K562 (cell line): ENCODE measurements around the gene AHSA1. TPM values are rescaled to one million over a fixed set of nuclear protein-coding genes. Genes with fewer than 3 reads are reported as not detected.

Experiments used
- ARID1B ChIP-seq: fragments of 450-650 bp; IDR thresholded peaks from 2 replicates; pipeline ENCODE4 v1.6.1; 2016; ENCODE audit warnings: antibody characterized with exemption, mild to moderate bottlenecking, inconsistent platforms
- CHCHD3 ChIP-seq: fragments of 250-450 bp; sonication (Bioruptor Pico); IDR thresholded peaks from 2 replicates; pipeline ENCODE4 v2.1.2; 2022; ENCODE audit warnings: mild to moderate bottlenecking
- ESRRB ChIP-seq: fragments of 250-450 bp; sonication (Bioruptor Pico); IDR thresholded peaks from 2 replicates; pipeline ENCODE4 v1.5.0; 2020; ENCODE audit warnings: mild to moderate bottlenecking, moderate library complexity, borderline replicate concordance
- HSF4 ChIP-seq: fragments of 250-450 bp; sonication (Bioruptor Pico); IDR thresholded peaks from 2 replicates; pipeline ENCODE4 v2.1.2; 2022; ENCODE audit warnings: mild to moderate bottlenecking, moderate library complexity, borderline replicate concordance
- JUNB ChIP-seq: fragments of 450-650 bp; formaldehyde crosslinking; conservative IDR thresholded peaks from 2 replicates; pipeline ENCODE4 v1.4.0; 2020; ENCODE audit warnings: mild to moderate bottlenecking
- KDM5B ChIP-seq: fragments of 200-600 bp; sonication (generic); IDR thresholded peaks from 2 replicates; pipeline ENCODE4 v1.6.1; 2012; ENCODE audit warnings: low read depth, mild to moderate bottlenecking, moderate library complexity, low read length, control low read depth, inconsistent platforms; ENCODE audit not compliant: insufficient replicate concordance
- RB1 ChIP-seq: fragments of 450-650 bp; IDR thresholded peaks from 2 replicates; pipeline ENCODE4 v1.6.1; 2017; ENCODE audit warnings: low read depth, mild to moderate bottlenecking
- SMARCB1 ChIP-seq: IDR thresholded peaks from 2 replicates; pipeline ENCODE4 v1.6.1; 2011; ENCODE audit warnings: improper control_type of control experiment, low read depth; ENCODE audit not compliant: insufficient read length
- SUPT5H ChIP-seq: fragments of 450-650 bp; IDR thresholded peaks from 2 replicates; pipeline ENCODE4 v1.6.1; 2016
- TBL1XR1 ChIP-seq, 2 experiments: IDR thresholded peaks; 2 replicates each; pipeline ENCODE4 v1.6.1; 2012; ENCODE audit warnings: improper control_type of control experiment in 2 of 2, low read length in 2 of 2, mild to moderate bottlenecking in 1 of 2
- TBP ChIP-seq: optimal IDR thresholded peaks from 2 replicates; pipeline ENCODE3; 2011; ENCODE audit warnings: low read depth, low read length, improper control_type of control experiment
- YBX1 ChIP-seq: fragments of 450-650 bp; IDR thresholded peaks from 2 replicates; pipeline ENCODE4 v1.7.1; 2016; ENCODE audit warnings: mild to moderate bottlenecking
- ZBTB1 ChIP-seq: sonication (generic); formaldehyde crosslinking; IDR thresholded peaks from 2 replicates; pipeline ENCODE4 v1.8.1; 2023; ENCODE audit warnings: missing genetic modification reagents, low read depth, mild to moderate bottlenecking, borderline replicate concordance
- ZFP30 ChIP-seq: fragments of 250-450 bp; sonication (Bioruptor Pico); IDR thresholded peaks from 2 replicates; pipeline ENCODE4 v1.8.0; 2022; ENCODE audit warnings: moderate library complexity, mild to moderate bottlenecking, inconsistent platforms, borderline replicate concordance
- ZNF197 ChIP-seq: fragments of 200-800 bp; sonication (Bioruptor generic); IDR thresholded peaks from 2 replicates; pipeline ENCODE4 v1.6.1; 2016; ENCODE audit warnings: low read depth, missing genetic modification characterization, missing compliant biosample characterization
- ZNF507 ChIP-seq: conservative IDR thresholded peaks from 2 replicates; pipeline ENCODE4 v1.6.1; 2017; ENCODE audit warnings: missing genetic modification characterization, missing compliant biosample characterization
- ZNF740 ChIP-seq, 3 experiments: fragments of 200-800 bp in 1 of 3; sonication (Bioruptor generic) in 1 of 3; sonication (generic) in 1 of 3; formaldehyde crosslinking in 1 of 3; IDR thresholded peaks; 2 replicates each; pipeline versions ENCODE4 v1.6.1 to v1.8.0; 2016 to 2022; ENCODE audit warnings: mild to moderate bottlenecking in 2 of 3, missing compliant biosample characterization in 2 of 3, missing genetic modification characterization in 2 of 3, missing genetic modification reagents in 1 of 3
- polyA plus RNA-seq, 8 experiments: library from polyadenylated mRNA; depleted of rRNA in 4 of 8; stranded (reverse) in 5 of 8; unstranded in 3 of 8; fragments of >200 nt; fragmentation: Nextera tagmentation in 2 of 8; fragmentation: Illumina TruSeq in 1 of 8; extraction: Ambion mirVana in 2 of 8; extraction: Trizol in 1 of 8; gene quantifications; 2 replicates each; pipeline versions ENCODE4 v1.2.1 to v1.2.3, GENCODE V29; 2011 to 2014; ENCODE audit warnings: inconsistent platforms in 1 of 8, missing spikeins in 1 of 8
- total RNA-seq, 7 experiments: library from RNA; depleted of rRNA in 6 of 7; stranded (reverse); fragments of >200 nt in 6 of 7; fragmentation: Illumina TruSeq in 2 of 7; extraction: Trizol in 2 of 7; gene quantifications; 2 replicates each; pipeline versions ENCODE4 v1.2.1 to v1.2.3, GENCODE V29; 2011 to 2021; ENCODE audit warnings: low replicate concordance in 1 of 7
- TF ChIP-seq, protein P1 (sequence below): fragments of 450-650 bp; formaldehyde crosslinking; conservative IDR thresholded peaks from 2 replicates; pipeline ENCODE4 v1.4.0; 2022; ENCODE audit warnings: mild to moderate bottlenecking, missing genetic modification characterization
- TF ChIP-seq, protein P2 (sequence below): fragments of 250-450 bp; sonication (Bioruptor Pico); IDR thresholded peaks from 2 replicates; pipeline ENCODE4 v1.8.0; 2021; ENCODE audit warnings: borderline replicate concordance, mild to moderate bottlenecking, moderate library complexity; ENCODE audit not compliant: poor library complexity, severe bottlenecking
- TF ChIP-seq, protein P3 (sequence below): fragments of 450-650 bp; IDR thresholded peaks from 2 replicates; pipeline ENCODE4 v1.6.1; 2016; ENCODE audit warnings: mild to moderate bottlenecking
- TF ChIP-seq, protein P4 (sequence below): fragments of 450-650 bp; IDR thresholded peaks from 2 replicates; pipeline ENCODE4 v1.6.1; 2014; ENCODE audit warnings: low read depth, mild to moderate bottlenecking, moderate library complexity, borderline replicate concordance

AHSA1 gene
- total and polyA plus RNA-seq, 9 of the 15 experiments (the other 6 are each of a cell fraction or from before 2014, with no cell fraction given) = 41.4 to 317 (median 184) TPM

- TF ChIP-seq, protein P1, sequence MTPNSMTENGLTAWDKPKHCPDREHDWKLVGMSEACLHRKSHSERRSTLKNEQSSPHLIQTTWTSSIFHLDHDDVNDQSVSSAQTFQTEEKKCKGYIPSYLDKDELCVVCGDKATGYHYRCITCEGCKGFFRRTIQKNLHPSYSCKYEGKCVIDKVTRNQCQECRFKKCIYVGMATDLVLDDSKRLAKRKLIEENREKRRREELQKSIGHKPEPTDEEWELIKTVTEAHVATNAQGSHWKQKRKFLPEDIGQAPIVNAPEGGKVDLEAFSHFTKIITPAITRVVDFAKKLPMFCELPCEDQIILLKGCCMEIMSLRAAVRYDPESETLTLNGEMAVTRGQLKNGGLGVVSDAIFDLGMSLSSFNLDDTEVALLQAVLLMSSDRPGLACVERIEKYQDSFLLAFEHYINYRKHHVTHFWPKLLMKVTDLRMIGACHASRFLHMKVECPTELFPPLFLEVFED = no peak
- peak in 1 of 2 experiments; percentile 20; a peak in 1 of 4 replicates for TF ChIP-seq TBL1XR1 (IDR thresholded peaks at IDR 0.05; ENCODE audit: low read length in 2 of 2)
- peak; percentile 74 for TF ChIP-seq SUPT5H
- TF ChIP-seq YBX1 = no peak
- no peak for TF ChIP-seq ZFP30 (CRISPR knock-in tag)
- TF ChIP-seq SMARCB1 = no peak
- TF ChIP-seq, protein P2, sequence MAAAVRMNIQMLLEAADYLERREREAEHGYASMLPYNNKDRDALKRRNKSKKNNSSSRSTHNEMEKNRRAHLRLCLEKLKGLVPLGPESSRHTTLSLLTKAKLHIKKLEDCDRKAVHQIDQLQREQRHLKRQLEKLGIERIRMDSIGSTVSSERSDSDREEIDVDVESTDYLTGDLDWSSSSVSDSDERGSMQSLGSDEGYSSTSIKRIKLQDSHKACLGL (CRISPR knock-in tag) = no peak
- TF ChIP-seq CHCHD3 (CRISPR knock-in tag) = no peak
- TF ChIP-seq ZNF740 (CRISPR knock-in tag; IDR thresholded peaks at IDR 0.05) = peak; percentile 57; the same call in 1 of the 2 replicates
- no peak for TF ChIP-seq ZNF740 (tag; IDR thresholded peaks at IDR 0.05)
- no peak for TF ChIP-seq KDM5B
- no peak for TF ChIP-seq ZNF197 (CRISPR knock-in tag)
- TF ChIP-seq JUNB (CRISPR knock-in tag) = no peak
- peak; percentile 62 for TF ChIP-seq TBP
- TF ChIP-seq ZNF507 (tag) = no peak
- TF ChIP-seq ARID1B = no peak
- no peak for TF ChIP-seq HSF4 (CRISPR knock-in tag)
- TF ChIP-seq ESRRB (CRISPR knock-in tag) = no peak
- TF ChIP-seq ZBTB1 (CRISPR knock-in tag) = no peak
- TF ChIP-seq, protein P3, sequence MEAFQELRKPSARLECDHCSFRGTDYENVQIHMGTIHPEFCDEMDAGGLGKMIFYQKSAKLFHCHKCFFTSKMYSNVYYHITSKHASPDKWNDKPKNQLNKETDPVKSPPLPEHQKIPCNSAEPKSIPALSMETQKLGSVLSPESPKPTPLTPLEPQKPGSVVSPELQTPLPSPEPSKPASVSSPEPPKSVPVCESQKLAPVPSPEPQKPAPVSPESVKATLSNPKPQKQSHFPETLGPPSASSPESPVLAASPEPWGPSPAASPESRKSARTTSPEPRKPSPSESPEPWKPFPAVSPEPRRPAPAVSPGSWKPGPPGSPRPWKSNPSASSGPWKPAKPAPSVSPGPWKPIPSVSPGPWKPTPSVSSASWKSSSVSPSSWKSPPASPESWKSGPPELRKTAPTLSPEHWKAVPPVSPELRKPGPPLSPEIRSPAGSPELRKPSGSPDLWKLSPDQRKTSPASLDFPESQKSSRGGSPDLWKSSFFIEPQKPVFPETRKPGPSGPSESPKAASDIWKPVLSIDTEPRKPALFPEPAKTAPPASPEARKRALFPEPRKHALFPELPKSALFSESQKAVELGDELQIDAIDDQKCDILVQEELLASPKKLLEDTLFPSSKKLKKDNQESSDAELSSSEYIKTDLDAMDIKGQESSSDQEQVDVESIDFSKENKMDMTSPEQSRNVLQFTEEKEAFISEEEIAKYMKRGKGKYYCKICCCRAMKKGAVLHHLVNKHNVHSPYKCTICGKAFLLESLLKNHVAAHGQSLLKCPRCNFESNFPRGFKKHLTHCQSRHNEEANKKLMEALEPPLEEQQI = no peak
- TF ChIP-seq, protein P4, sequence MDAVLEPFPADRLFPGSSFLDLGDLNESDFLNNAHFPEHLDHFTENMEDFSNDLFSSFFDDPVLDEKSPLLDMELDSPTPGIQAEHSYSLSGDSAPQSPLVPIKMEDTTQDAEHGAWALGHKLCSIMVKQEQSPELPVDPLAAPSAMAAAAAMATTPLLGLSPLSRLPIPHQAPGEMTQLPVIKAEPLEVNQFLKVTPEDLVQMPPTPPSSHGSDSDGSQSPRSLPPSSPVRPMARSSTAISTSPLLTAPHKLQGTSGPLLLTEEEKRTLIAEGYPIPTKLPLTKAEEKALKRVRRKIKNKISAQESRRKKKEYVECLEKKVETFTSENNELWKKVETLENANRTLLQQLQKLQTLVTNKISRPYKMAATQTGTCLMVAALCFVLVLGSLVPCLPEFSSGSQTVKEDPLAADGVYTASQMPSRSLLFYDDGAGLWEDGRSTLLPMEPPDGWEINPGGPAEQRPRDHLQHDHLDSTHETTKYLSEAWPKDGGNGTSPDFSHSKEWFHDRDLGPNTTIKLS = peak; percentile 96
- TF ChIP-seq RB1 = 0 out of 2 replicates have a peak, but pooled peaks have one; percentile 6
These were observed at the start of gene AHSA1, which contains the start of gene VIPAS39 (continued) for GRCh38 chr14:77457522-77458248.
